GM12878 (cell line): ENCODE measurements around the gene LDB3. TPM values are rescaled to one million over a fixed set of nuclear protein-coding genes. Genes with fewer than 3 reads are reported as not detected.

Experiments used
- BCLAF1 ChIP-seq: fragments of 450-650 bp; IDR thresholded peaks from 2 replicates; pipeline ENCODE4 v1.6.1; 2017; ENCODE audit warnings: antibody characterized with exemption, mild to moderate bottlenecking, moderate library complexity
- CBX5 ChIP-seq: sonication (generic); IDR thresholded peaks from 2 replicates; pipeline ENCODE4 v1.6.1; 2016; ENCODE audit warnings: low read depth, moderate library complexity, mild to moderate bottlenecking, inconsistent platforms
- CREM ChIP-seq: IDR thresholded peaks from 2 replicates; pipeline ENCODE4 v1.6.1; 2014; ENCODE audit warnings: antibody characterized with exemption, low read depth
- CUX1 ChIP-seq: IDR thresholded peaks from 2 replicates; pipeline ENCODE4 v1.6.1; 2012; ENCODE audit warnings: improper control_type of control experiment, low read depth, low read length; ENCODE audit not compliant: insufficient replicate concordance
- E4F1 ChIP-seq: fragments of 450-650 bp; IDR thresholded peaks from 2 replicates; pipeline ENCODE4 v1.6.1; 2018; ENCODE audit warnings: borderline replicate concordance, mild to moderate bottlenecking; ENCODE audit not compliant: partially characterized antibody
- ESRRA ChIP-seq: IDR thresholded peaks from 2 replicates; pipeline ENCODE4 v1.6.1; 2012; ENCODE audit warnings: mild to moderate bottlenecking, low read length, improper control_type of control experiment
- EZH2 ChIP-seq: IDR thresholded peaks from 2 replicates; pipeline ENCODE4 v1.6.1; 2012; ENCODE audit warnings: low read depth, mild to moderate bottlenecking, control low read depth, inconsistent platforms, low read length, borderline replicate concordance; ENCODE audit not compliant: control insufficient read depth
- FOXM1 ChIP-seq: IDR thresholded peaks from 2 replicates; pipeline ENCODE4 v1.6.1; 2012; ENCODE audit warnings: low read depth, mild to moderate bottlenecking, inconsistent platforms, low read length, moderate library complexity
- HCFC1 ChIP-seq: fragments of 150-350 bp; IDR thresholded peaks from 2 replicates; pipeline ENCODE4 v1.6.1; 2014; ENCODE audit warnings: low read length
- HDGF ChIP-seq: fragments of 450-650 bp; IDR thresholded peaks from 2 replicates; pipeline ENCODE4 v1.6.1; 2016; ENCODE audit warnings: antibody characterized with exemption
- IRF4 ChIP-seq: IDR thresholded peaks from 2 replicates; pipeline ENCODE4 v1.6.1; 2011; ENCODE audit warnings: low read depth, low read length
- SIN3A ChIP-seq: IDR thresholded peaks from 2 replicates; pipeline ENCODE4 v1.6.1; 2012; ENCODE audit warnings: low read depth, low read length, improper control_type of control experiment
- TCF3 ChIP-seq: IDR thresholded peaks from 2 replicates; pipeline ENCODE4 v1.6.1; 2012; ENCODE audit warnings: low read depth, mild to moderate bottlenecking, low read length, borderline replicate concordance; ENCODE audit not compliant: insufficient read depth
- WRNIP1 ChIP-seq: IDR thresholded peaks from 2 replicates; pipeline ENCODE4 v1.6.1; 2011; ENCODE audit warnings: low read depth, low read length, improper control_type of control experiment, borderline replicate concordance
- ZBTB40 ChIP-seq: fragments of 450-650 bp; IDR thresholded peaks from 2 replicates; pipeline ENCODE4 v1.6.1; 2016; ENCODE audit warnings: mild to moderate bottlenecking, moderate library complexity, borderline replicate concordance
- polyA plus RNA-seq, 11 experiments: library from polyadenylated mRNA; depleted of rRNA in 4 of 11; unstranded in 6 of 11; stranded (reverse) in 5 of 11; fragments of >200 nt; fragmentation: Nextera tagmentation in 4 of 11; fragmentation: Illumina TruSeq in 1 of 11; extraction: Ambion mirVana in 4 of 11; extraction: Trizol in 1 of 11; gene quantifications; 1 replicate in 1 of 11; 2 replicates in 10 of 11; pipeline versions ENCODE4 v1.2.1 to v1.2.3, GENCODE V29; 2011 to 2016; ENCODE audit warnings: inconsistent platforms in 2 of 11, missing spikeins in 2 of 11, low read depth in 1 of 11
- total RNA-seq, 4 experiments: library from RNA; depleted of rRNA in 3 of 4; stranded (reverse); fragments of >200 nt in 3 of 4; fragmentation: Illumina TruSeq in 1 of 4; extraction: Trizol in 1 of 4; gene quantifications; 2 replicates each; pipeline versions ENCODE4 v1.2.1 to v1.2.3, GENCODE V29; 2013 to 2021

LDB3 gene
- total and polyA plus RNA-seq, 10 of the 15 experiments (the other 5 are each of a cell fraction or from before 2014, with no cell fraction given), result 0.02 to 0.07 (median 0.04) TPM; not detected in 1

- TF ChIP-seq ZBTB40 (peak; percentile 70; the same call in 1 of the 2 replicates), HDGF (peak; percentile 96), EZH2 (no peak), IRF4 (no peak), CBX5 (no peak; the same call in 1 of the 2 replicates), BCLAF1 (no peak), E4F1 (no peak), CUX1 (no peak), CREM (0 out of 2 replicates have a peak, but pooled peaks have one; percentile 13), TCF3 (peak; percentile 74), HCFC1 (no peak), ESRRA (no peak), WRNIP1 (no peak), FOXM1 (0 out of 2 replicates have a peak, but pooled peaks have one; percentile 33), SIN3A (no peak)
These were observed 42.7 kb downstream of the LDB3 start (continued) for GRCh38 chr10:86710987-86711512.
